GM23248 (cell line): Measurements from ENCODE around the gene ZCCHC24. TPM values are rescaled to one million over a fixed set of nuclear protein-coding genes. Genes with fewer than 3 reads are reported as not detected.

Experiments used
- DNase-seq: peaks from one replicate; pipeline ENCODE4 v3.0.0-alpha.2; 2015
- H2AFZ ChIP-seq: fragments of 200-600 bp; sonication (generic); 2 replicates; pipeline ENCODE4 v1.6.1; 2016; ENCODE audit warnings: antibody characterized with exemption
- H3F3A ChIP-seq: fragments of 200-600 bp; sonication (generic); 2 replicates; pipeline ENCODE4 v1.6.1; 2016; ENCODE audit warnings: mild to moderate bottlenecking, antibody characterized with exemption, mixed run types; ENCODE audit not compliant: insufficient read depth
- H3K27ac ChIP-seq: fragments of 200-600 bp; sonication (generic); 2 replicates; pipeline ENCODE4 v1.5.1; 2016; ENCODE audit warnings: mild to moderate bottlenecking
- H3K27me3 ChIP-seq: fragments of 200-600 bp; sonication (generic); replicated peaks from 2 replicates; pipeline ENCODE4 v1.6.1; 2016; ENCODE audit warnings: mild to moderate bottlenecking; ENCODE audit not compliant: insufficient read depth
- H3K36me3 ChIP-seq: fragments of 200-600 bp; sonication (generic); 2 replicates; pipeline ENCODE4 v1.6.1; 2016; ENCODE audit warnings: low read depth, mild to moderate bottlenecking
- H3K4me1 ChIP-seq: fragments of 200-600 bp; sonication (generic); 2 replicates; pipeline ENCODE4 v1.6.1; 2016; ENCODE audit warnings: mild to moderate bottlenecking; ENCODE audit not compliant: insufficient read depth
- H3K4me2 ChIP-seq: fragments of 200-600 bp; sonication (generic); one replicate; pipeline ENCODE4 v1.6.1; 2016; ENCODE audit warnings: mild to moderate bottlenecking; ENCODE audit not compliant: unreplicated experiment
- H3K4me3 ChIP-seq: fragments of 200-600 bp; sonication (generic); 2 replicates; pipeline ENCODE4 v1.5.1; 2016; ENCODE audit warnings: mild to moderate bottlenecking
- H3K79me2 ChIP-seq: fragments of 200-600 bp; sonication (generic); 2 replicates; pipeline ENCODE4 v1.6.1; 2016; ENCODE audit warnings: mild to moderate bottlenecking; ENCODE audit not compliant: insufficient read depth
- H3K9ac ChIP-seq: fragments of 200-600 bp; sonication (generic); 2 replicates; pipeline ENCODE4 v1.6.1; 2016; ENCODE audit warnings: mild to moderate bottlenecking
- H3K9me2 ChIP-seq: fragments of 200-600 bp; sonication (generic); 2 replicates; pipeline ENCODE4 v1.6.1; 2016; ENCODE audit warnings: mixed run types, mild to moderate bottlenecking, moderate library complexity; ENCODE audit not compliant: insufficient read depth
- H3K9me3 ChIP-seq: fragments of 200-600 bp; sonication (generic); one replicate; pipeline ENCODE4 v1.6.1; 2017; ENCODE audit warnings: low read depth
- H4K20me1 ChIP-seq: fragments of 200-600 bp; sonication (generic); 2 replicates; pipeline ENCODE4 v1.6.0; 2016; ENCODE audit not compliant: insufficient read depth
- EZH2 ChIP-seq: fragments of 200-600 bp; sonication (generic); IDR thresholded peaks from 2 replicates; pipeline ENCODE4 v1.6.1; 2018; ENCODE audit warnings: antibody characterized with exemption, mild to moderate bottlenecking; ENCODE audit not compliant: insufficient read depth, poor library complexity, severe bottlenecking
- EZH2phosphoT487 ChIP-seq: fragments of 200-600 bp; sonication (generic); IDR thresholded peaks from 2 replicates; pipeline ENCODE4 v1.6.1; 2018; ENCODE audit warnings: antibody characterized with exemption, moderate library complexity, mild to moderate bottlenecking, low read depth; ENCODE audit not compliant: insufficient read depth
- WGBS, 2 experiments: methylation state at CpG; one replicate each; pipeline ENCODE4 v1.1.6; 2015 to 2017; ENCODE audit warnings: low lambda C conversion rate in 2 of 2, low coverage in 1 of 2; ENCODE audit errors: missing lambda C conversion rate in 2 of 2; 5-methylcytosine and 5-hydroxymethylcytosine counted together
- in situ Hi-C: fragments of 300-500 bp; cut with MboI; formaldehyde crosslinking; loops from 2 replicates; pipeline ENCODE4 v1.15.0; 2020
- polyA plus RNA-seq: library from polyadenylated mRNA; unstranded; fragments of >200 nt; fragmentation: Nextera tagmentation; extraction: Ambion mirVana; gene quantifications from 2 replicates; pipeline ENCODE4 v1.2.1, GENCODE V29; 2016
- total RNA-seq: library from RNA; depleted of rRNA; stranded (reverse); fragments of >200 nt; shearing (Covaris generic); gene quantifications from 2 replicates; pipeline ENCODE4 v1.2.3, GENCODE V29; 2014

Gene ZCCHC24
- total and polyA plus RNA-seq, 2 experiments from 2014 or later: 29.3 to 30.3 TPM

GRCh38 chr10:79359816-79360498, 85.5 kb downstream of the ZCCHC24 start:
- Histone ChIP-seq H3K9me2 (no peaks in the 10 kb centered on the region), H3K9ac (no peak overlapping the region), H3K27me3 (no peaks in the 10 kb centered on the region), H3K9me3 (no peaks in the 10 kb centered on the region), H3K27ac (no peak overlapping the region), H3K4me1 (no peaks in the 10 kb centered on the region), H3K4me2 (no peak overlapping the region), H3K79me2 (no peaks in the 10 kb centered on the region), H3K4me3 (no peak overlapping the region), H2AFZ (no peak overlapping the region), H3K36me3 (peaks cover 2% of the 10 kb centered on the region; the same call in 1 of the 2 replicates), H3F3A (peaks cover 17% of the 10 kb centered on the region; the same call in 1 of the 2 replicates), H4K20me1 (no peaks in the 10 kb centered on the region)
- WGBS, 2 experiments: 95 to 98% methylated on average over 6 of the region's 6 CpGs
- TF ChIP-seq EZH2phosphoT487 (no peak), EZH2 (no peak)
- in situ Hi-C loops: no loop called here
- DNase-seq: no peak

DNA sequence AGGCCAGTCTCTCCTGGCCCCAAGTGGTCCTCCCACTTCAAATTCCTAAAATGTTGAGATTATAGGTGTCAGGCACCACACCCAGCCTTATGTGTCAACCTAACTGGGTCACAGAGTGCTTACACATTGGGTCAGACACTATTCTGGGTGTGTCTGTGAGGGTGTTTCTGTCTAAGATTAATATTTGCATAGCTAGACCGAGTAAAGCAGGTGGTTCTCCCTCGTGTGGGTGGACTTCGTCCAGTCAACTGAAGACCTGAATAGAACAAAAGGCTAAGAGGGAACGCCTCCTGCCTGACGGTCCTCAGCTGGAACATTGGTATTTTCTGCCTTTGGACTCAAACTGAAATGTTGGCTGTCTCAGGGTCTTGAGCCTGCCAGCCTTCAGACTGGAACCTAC, 86.6 kb downstream of the ZCCHC24 start:
- no peak overlapping the region for H2AFZ ChIP-seq
- no peaks in the 10 kb centered on the region for H3K79me2 ChIP-seq
- H3K9me3 ChIP-seq: no peaks in the 10 kb centered on the region
- H3K36me3 ChIP-seq: peaks cover 14% of the 10 kb centered on the region
- H3K27ac ChIP-seq: no peak overlapping the region
- H3K4me3 ChIP-seq: no peak overlapping the region
- no peaks in the 10 kb centered on the region for H3K9me2 ChIP-seq
- H3K27me3 ChIP-seq: no peaks in the 10 kb centered on the region
- in situ Hi-C loops: no loop called here
- H3K4me1 ChIP-seq: no peaks in the 10 kb centered on the region
- DNase-seq: no peak
- TF ChIP-seq EZH2 (no peak), EZH2phosphoT487 (no peak)
- no peak overlapping the region for H3K4me2 ChIP-seq
- WGBS, 2 experiments: 75 to 84% methylated on average over 5 of the region's 5 CpGs
- H3F3A ChIP-seq: peaks cover 28% of the 10 kb centered on the region; the same call in 1 of the 2 replicates
- no peak overlapping the region for H3K9ac ChIP-seq
- H4K20me1 ChIP-seq: no peaks in the 10 kb centered on the region

- Histone ChIP-seq H3K4me1 (no peaks in the 10 kb centered on the region), H3K4me3 (no peak overlapping the region), H3K9me2 (no peaks in the 10 kb centered on the region), H3K27me3 (no peaks in the 10 kb centered on the region), H3F3A (peaks cover 42% of the 10 kb centered on the region), H2AFZ (no peak overlapping the region), H3K4me2 (no peak overlapping the region), H3K79me2 (0 out of 2 replicates have a peak, but pooled peaks cover 8% of the 10 kb centered on the region), H3K27ac (no peak overlapping the region), H3K9me3 (no peaks in the 10 kb centered on the region), H4K20me1 (no peaks in the 10 kb centered on the region), H3K9ac (no peak overlapping the region), H3K36me3 (peaks cover 30% of the 10 kb centered on the region)
- no peak for DNase-seq
- 92 to 94% methylated on average over 9 of the region's 9 CpGs for WGBS, 2 experiments
- TF ChIP-seq EZH2: no peak
- no peak for TF ChIP-seq EZH2phosphoT487
- in situ Hi-C loops: no loop called here
Observed at GRCh38 chr10:79357180-79357579, 88.2 kb downstream of the ZCCHC24 start.

- Histone ChIP-seq H2AFZ (no peak overlapping the region), H3K79me2 (peaks cover 17% of the 10 kb centered on the region; the same call in 1 of the 2 replicates), H3K4me2 (no peak overlapping the region), H3K27ac (no peak overlapping the region), H3K4me3 (no peak overlapping the region), H3K9ac (no peak overlapping the region), H3K9me3 (no peaks in the 10 kb centered on the region), H3K36me3 (peaks cover 38% of the 10 kb centered on the region), H3K4me1 (no peaks in the 10 kb centered on the region), H3F3A (peaks cover 37% of the 10 kb centered on the region), H4K20me1 (no peaks in the 10 kb centered on the region), H3K27me3 (no peaks in the 10 kb centered on the region), H3K9me2 (no peaks in the 10 kb centered on the region)
- in situ Hi-C loops: no loop called here
- DNase-seq: no peak
- 84 to 89% methylated on average over 5 of the region's 5 CpGs for WGBS, 2 experiments
- TF ChIP-seq EZH2 (no peak), EZH2phosphoT487 (no peak)
Observed at GRCh38 chr10:79356104-79356503, 89.3 kb downstream of the ZCCHC24 start.
